H1 (cell line): Measurements from ENCODE around the gene GRID1.

Experiments
- EGR1 ChIP-seq: IDR thresholded peaks from 2 replicates; pipeline ENCODE4 v1.6.1; 2011; ENCODE audit warnings: low read depth, low read length, borderline replicate concordance
- EP300 ChIP-seq, 2 experiments: IDR thresholded peaks; 1 replicate in 1 of 2; 2 replicates in 1 of 2; pipeline ENCODE4 v1.6.1; 2011 to 2012; ENCODE audit warnings: low read depth in 2 of 2, low read length in 2 of 2, mild to moderate bottlenecking in 2 of 2, borderline replicate concordance in 1 of 2, inconsistent platforms in 1 of 2, moderate library complexity in 1 of 2
- MAFK ChIP-seq: IDR thresholded peaks from 2 replicates; pipeline ENCODE4 v1.6.1; 2012; ENCODE audit warnings: low read depth, mild to moderate bottlenecking, improper control_type of control experiment, low read length
- POLR2A ChIP-seq, 2 experiments: IDR thresholded peaks; 1 replicate in 1 of 2; 2 replicates in 1 of 2; pipeline ENCODE4 v1.6.1; 2011; ENCODE audit warnings: low read depth in 2 of 2, low read length in 2 of 2, mild to moderate bottlenecking in 2 of 2; ENCODE audit errors: control extremely low read depth in 1 of 2
- TAF1 ChIP-seq: IDR thresholded peaks from 2 replicates; pipeline ENCODE4 v1.6.1; 2011; ENCODE audit warnings: mild to moderate bottlenecking, low read depth, low read length
- TF ChIP-seq, protein P1 (sequence below): IDR thresholded peaks from 2 replicates; pipeline ENCODE4 v1.6.1; 2012; ENCODE audit warnings: inconsistent platforms

DNA sequence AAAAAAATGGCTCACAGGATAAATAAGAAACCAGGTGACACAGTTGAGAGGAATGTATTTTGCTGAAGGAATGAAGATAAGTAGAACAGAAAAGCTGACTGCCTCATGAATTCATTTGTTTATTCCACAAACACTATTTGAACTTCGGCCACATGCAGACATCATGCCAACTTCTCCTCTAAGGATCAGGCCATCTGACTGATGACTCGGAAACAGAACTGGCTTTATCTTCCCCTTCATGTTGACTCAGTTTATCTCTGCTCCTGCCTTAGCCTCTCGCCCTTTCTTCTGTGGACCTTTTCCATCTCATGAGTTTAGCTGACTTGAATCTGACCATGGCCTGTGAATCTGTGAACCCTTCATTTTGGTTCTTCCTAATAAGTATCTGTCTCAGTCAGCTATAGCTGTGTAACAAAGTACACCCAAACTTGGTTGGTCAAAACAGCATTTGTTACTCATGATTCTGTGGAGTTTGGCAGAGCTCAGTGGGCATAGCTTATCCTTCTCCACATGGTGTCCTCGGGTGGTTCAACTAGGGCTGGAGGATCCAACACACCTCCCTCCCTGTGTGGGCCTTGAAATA, 44.0 kb upstream of the GRID1 start:
- TF ChIP-seq MAFK (no peak), EP300 (IDR thresholded peaks at IDR 0.05; ENCODE audit: borderline replicate concordance in 1 of 2, low read depth in 2 of 2, low read length in 2 of 2) (no peak), EGR1 (no peak), POLR2A (IDR thresholded peaks at IDR 0.05; ENCODE audit: control extremely low read depth in 1 of 2, low read depth in 2 of 2, low read length in 2 of 2) (no peak), TAF1 (no peak)
- TF ChIP-seq, protein P1, sequence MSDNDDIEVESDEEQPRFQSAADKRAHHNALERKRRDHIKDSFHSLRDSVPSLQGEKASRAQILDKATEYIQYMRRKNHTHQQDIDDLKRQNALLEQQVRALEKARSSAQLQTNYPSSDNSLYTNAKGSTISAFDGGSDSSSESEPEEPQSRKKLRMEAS = no peak
